ENCODE data around the gene IDH3G. TPM values are rescaled to one million over a fixed set of nuclear protein-coding genes. Genes with fewer than 3 reads are reported as not detected.
A peak's percentile ranks its signal among the peaks of the same experiment; 100 is the strongest.
"Not testable (repeated sequence)": the region's sequence is repeated elsewhere in the genome, so short reads cannot be mapped to it uniquely, and the experiment has no call there.

The IDH3G gene
- total and polyA plus RNA-seq, 7 experiments from 2014 or later = 44.1 to 125 (median 65.8) TPM

DNA sequence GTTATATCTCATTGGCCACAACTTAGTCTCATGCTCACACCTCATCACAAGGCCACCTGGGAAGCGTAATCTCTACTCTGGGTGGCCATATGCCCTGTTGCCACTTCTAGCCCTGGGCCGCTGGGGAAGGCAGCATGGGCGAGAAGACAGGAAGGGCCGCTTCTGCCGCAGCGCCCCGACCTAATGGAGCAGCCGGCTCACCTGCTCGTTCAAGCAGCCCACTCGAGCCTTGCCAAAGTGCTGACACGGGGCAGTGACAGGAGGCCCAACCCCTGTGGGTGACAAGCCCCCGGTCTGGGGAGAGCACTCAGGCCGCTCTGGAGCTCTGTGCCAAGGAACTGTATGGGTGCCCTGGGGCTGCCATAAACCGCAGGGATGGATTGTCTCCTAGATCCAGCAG is 52.1 kb downstream of the IDH3G start:
- H3K27ac ChIP-seq (ENCODE audit: low read depth, low read length); CTCF ChIA-PET; H3K9me3 ChIP-seq (ENCODE audit: control insufficient read depth in 2 of 3, low read length in 3 of 3); H3K36me3 ChIP-seq (ENCODE audit: control insufficient read depth in 2 of 3, insufficient read depth in 3 of 3, low read length in 3 of 3); H3K27me3 Mint-ChIP-seq; DNase-seq; H3K9me3 Mint-ChIP-seq; H3K36me3 Mint-ChIP-seq; intact Hi-C loops (cut with micrococcal nuclease); H3K4me3 ChIP-seq (ENCODE audit: low read length); POLR2A ChIA-PET; H3K4me3 Mint-ChIP-seq; H3K27me3 ChIP-seq (ENCODE audit: control insufficient read depth in 2 of 2, insufficient read depth in 2 of 2, low read length in 2 of 2); ATAC-seq: not testable (repeated sequence)
- Mint-ChIP-seq H3K27ac (peak overlapping the region in 1 of 9 donors; percentile 76), H3K4me1 (peaks cover 0 to 35% (median 17%) of the 10 kb centered on the region in 7 donors)
- H3K4me1 ChIP-seq (ENCODE audit: control insufficient read depth in 2 of 2, insufficient read depth in 2 of 2, low read length in 2 of 2) = peaks cover 5 to 17% of the 10 kb centered on the region in 2 donors

- ATAC-seq = no peak
- Histone ChIP-seq H3K4me3 (ENCODE audit: low read length) (no peak overlapping the region), H3K27me3 (ENCODE audit: control insufficient read depth in 2 of 2, insufficient read depth in 2 of 2, low read length in 2 of 2) (no peaks in the 10 kb centered on the region), H3K9me3 (ENCODE audit: control insufficient read depth in 2 of 3, low read length in 3 of 3) (no peaks in the 10 kb centered on the region), H3K36me3 (ENCODE audit: control insufficient read depth in 2 of 3, insufficient read depth in 3 of 3, low read length in 3 of 3) (peaks cover 0 to 8% (median 0%) of the 10 kb centered on the region in 3 experiments), H3K4me1 (ENCODE audit: control insufficient read depth in 2 of 2, insufficient read depth in 2 of 2, low read length in 2 of 2) (peaks cover 5 to 17% of the 10 kb centered on the region in 2 donors), H3K27ac (ENCODE audit: low read depth, low read length) (no peak overlapping the region)
- intact Hi-C loops (cut with micrococcal nuclease) = no loop called here
- peaks cover 0 to 6% (median 0%) of the 10 kb centered on the region in 5 donors for H3K36me3 Mint-ChIP-seq
- H3K9me3 Mint-ChIP-seq = no peaks in the 10 kb centered on the region
- H3K27ac Mint-ChIP-seq = peak overlapping the region in 8 of 9 donors; percentile 30 to 91 (median 60)
- ChIA-PET POLR2A (no interaction called here), CTCF (no interaction called here)
- H3K4me3 Mint-ChIP-seq = peak overlapping the region in 8 of 10 donors; percentile 49 to 86 (median 74)
- H3K4me1 Mint-ChIP-seq = peaks cover 0 to 35% (median 17%) of the 10 kb centered on the region in 7 donors
- H3K27me3 Mint-ChIP-seq = peaks cover 0 to 5% (median 0%) of the 10 kb centered on the region in 5 donors
- DNase-seq = no peak
Observed at GRCh38 chrX:153741446-153741845, 52.7 kb downstream of the IDH3G start.

- H3K27me3 Mint-ChIP-seq = no peaks in the 10 kb centered on the region
- no peaks in the 10 kb centered on the region for H3K9me3 Mint-ChIP-seq
- ATAC-seq = no peak
- Histone ChIP-seq H3K27ac (ENCODE audit: low read depth, low read length) (peak overlapping the region; percentile 40), H3K4me3 (ENCODE audit: low read length) (no peak overlapping the region), H3K9me3 (ENCODE audit: control insufficient read depth in 2 of 3, low read length in 3 of 3) (no peaks in the 10 kb centered on the region), H3K36me3 (ENCODE audit: control insufficient read depth in 2 of 3, insufficient read depth in 3 of 3, low read length in 3 of 3) (peaks cover 0 to 8% (median 0%) of the 10 kb centered on the region in 3 experiments), H3K27me3 (ENCODE audit: control insufficient read depth in 2 of 2, insufficient read depth in 2 of 2, low read length in 2 of 2) (no peaks in the 10 kb centered on the region), H3K4me1 (ENCODE audit: control insufficient read depth in 2 of 2, insufficient read depth in 2 of 2, low read length in 2 of 2) (peaks cover 5 to 17% of the 10 kb centered on the region in 2 donors)
- peak overlapping the region; percentile 30 to 91 (median 78) for H3K27ac Mint-ChIP-seq
- no peak for DNase-seq
- ChIA-PET POLR2A (no interaction called here), CTCF (no interaction called here)
- peak overlapping the region in 9 of 10 donors; percentile 65 to 86 (median 76) for H3K4me3 Mint-ChIP-seq
- peaks cover 0 to 35% (median 18%) of the 10 kb centered on the region in 7 donors for H3K4me1 Mint-ChIP-seq
- peaks cover 0 to 6% (median 0%) of the 10 kb centered on the region in 5 donors for H3K36me3 Mint-ChIP-seq
- intact Hi-C loops (cut with micrococcal nuclease) = loop anchor here in 1 of 2 donors (1.0 kb wide), 1 partner anchor 16 kb away; the partner anchor contains the start of genes ABCD1 and BCAP31
Observed at GRCh38 chrX:153740631-153741222, 53.4 kb downstream of the IDH3G start.

DNA sequence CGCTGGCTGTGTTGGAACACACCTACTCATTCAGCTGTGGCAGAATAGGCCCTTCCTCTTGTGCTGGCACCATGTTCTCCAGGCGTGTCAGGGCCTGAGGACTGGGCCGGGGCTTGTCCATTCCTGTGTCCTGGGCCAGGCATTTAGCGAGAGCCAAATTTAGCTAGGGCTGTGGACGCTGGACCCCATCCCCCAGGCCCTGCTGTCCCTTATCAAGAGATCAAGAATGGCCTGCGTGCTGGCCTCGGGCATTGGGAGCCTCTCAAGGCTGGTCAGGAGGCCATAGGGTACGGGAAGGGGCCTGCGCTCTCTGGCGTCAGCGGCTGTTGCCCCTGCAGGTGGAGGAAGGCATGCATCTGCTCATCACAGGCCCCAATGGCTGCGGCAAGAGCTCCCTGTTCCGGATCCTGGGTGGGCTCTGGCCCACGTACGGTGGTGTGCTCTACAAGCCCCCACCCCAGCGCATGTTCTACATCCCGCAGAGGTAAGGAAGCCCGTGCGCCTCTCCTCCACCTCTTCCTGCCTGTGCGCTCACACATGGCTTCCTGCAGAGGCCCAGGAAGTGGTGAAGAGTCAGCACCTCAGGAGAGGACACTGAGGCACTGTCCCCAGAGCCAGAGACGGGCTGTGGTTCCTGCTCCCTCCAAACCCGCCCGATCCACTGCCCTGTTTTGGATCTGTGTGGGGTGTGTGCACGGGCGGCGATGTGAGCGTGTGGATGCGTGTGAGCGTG is 54.3 kb downstream of the IDH3G start:
- Mint-ChIP-seq H3K36me3 (peaks cover 0 to 13% (median 1%) of the 10 kb centered on the region in 5 donors), H3K27ac (peak overlapping the region; percentile 56 to 91 (median 78)), H3K9me3 (no peaks in the 10 kb centered on the region), H3K27me3 (no peaks in the 10 kb centered on the region), H3K4me1 (peaks cover 0 to 34% (median 25%) of the 10 kb centered on the region in 7 donors), H3K4me3 (peak overlapping the region; percentile 45 to 86 (median 76))
- H3K36me3 ChIP-seq (ENCODE audit: control insufficient read depth in 2 of 3, insufficient read depth in 3 of 3, low read length in 3 of 3) = peaks cover 0 to 8% (median 0%) of the 10 kb centered on the region in 3 experiments
- H3K4me1 ChIP-seq (ENCODE audit: control insufficient read depth in 2 of 2, insufficient read depth in 2 of 2, low read length in 2 of 2) = peaks cover 5 to 17% of the 10 kb centered on the region in 2 donors
- peak; percentile 64 for ATAC-seq
- H3K9me3 ChIP-seq (ENCODE audit: control insufficient read depth in 2 of 3, low read length in 3 of 3) = no peaks in the 10 kb centered on the region
- ChIA-PET CTCF (interaction anchor here (0.6 kb wide), 1 partner anchor 267 kb away, joined by 3 read pairs; no protein-coding TSS in a partner anchor), POLR2A (interaction anchor here (2.0 kb wide), 1 partner anchor 12 kb away, joined by 5 read pairs; no protein-coding TSS in a partner anchor)
- H3K4me3 ChIP-seq (ENCODE audit: low read length) = no peak overlapping the region
- no peaks in the 10 kb centered on the region for H3K27me3 ChIP-seq (ENCODE audit: control insufficient read depth in 2 of 2, insufficient read depth in 2 of 2, low read length in 2 of 2)
- peak in 5 of 9 donors; percentile 32 to 45 (median 35) for DNase-seq
- intact Hi-C loops (cut with micrococcal nuclease) = loop anchor here in 1 of 2 donors (1.0 kb wide), 1 partner anchor 16 kb away; the partner anchor contains the start of genes ABCD1 and BCAP31
- peak overlapping the region; percentile 40 for H3K27ac ChIP-seq (ENCODE audit: low read depth, low read length)

GRCh38 chrX:153738056-153738605 is 56.0 kb downstream of the IDH3G start:
- Histone ChIP-seq H3K27ac (ENCODE audit: low read depth, low read length) (no peak overlapping the region), H3K4me1 (ENCODE audit: control insufficient read depth in 2 of 2, insufficient read depth in 2 of 2, low read length in 2 of 2) (peaks cover 5 to 17% of the 10 kb centered on the region in 2 donors), H3K27me3 (ENCODE audit: control insufficient read depth in 2 of 2, insufficient read depth in 2 of 2, low read length in 2 of 2) (no peaks in the 10 kb centered on the region), H3K9me3 (ENCODE audit: control insufficient read depth in 2 of 3, low read length in 3 of 3) (no peaks in the 10 kb centered on the region), H3K4me3 (ENCODE audit: low read length) (no peak overlapping the region), H3K36me3 (ENCODE audit: control insufficient read depth in 2 of 3, insufficient read depth in 3 of 3, low read length in 3 of 3) (peaks cover 0 to 8% (median 0%) of the 10 kb centered on the region in 3 experiments)
- Mint-ChIP-seq H3K4me1 (peaks cover 0 to 31% (median 24%) of the 10 kb centered on the region in 7 donors), H3K36me3 (peaks cover 0 to 17% (median 4%) of the 10 kb centered on the region in 5 donors), H3K4me3 (no peak overlapping the region), H3K27ac (no peak overlapping the region), H3K27me3 (no peaks in the 10 kb centered on the region), H3K9me3 (no peaks in the 10 kb centered on the region)
- CTCF ChIA-PET = no interaction called here
- POLR2A ChIA-PET = interaction anchor here (2.0 kb wide), 1 partner anchor 11 kb away, joined by 5 read pairs; no protein-coding TSS in a partner anchor
- intact Hi-C loops (cut with micrococcal nuclease) = no loop called here
- DNase-seq (no peak), ATAC-seq (no peak)

GRCh38 chrX:153736871-153737441 is 57.2 kb downstream of the IDH3G start:
- Histone ChIP-seq H3K9me3 (ENCODE audit: control insufficient read depth in 2 of 3, low read length in 3 of 3) (no peaks in the 10 kb centered on the region), H3K4me1 (ENCODE audit: control insufficient read depth in 2 of 2, insufficient read depth in 2 of 2, low read length in 2 of 2) (peaks cover 5 to 17% of the 10 kb centered on the region in 2 donors), H3K27ac (ENCODE audit: low read depth, low read length) (no peak overlapping the region), H3K4me3 (ENCODE audit: low read length) (no peak overlapping the region), H3K36me3 (ENCODE audit: control insufficient read depth in 2 of 3, insufficient read depth in 3 of 3, low read length in 3 of 3) (peaks cover 0 to 8% (median 0%) of the 10 kb centered on the region in 3 experiments), H3K27me3 (ENCODE audit: control insufficient read depth in 2 of 2, insufficient read depth in 2 of 2, low read length in 2 of 2) (no peaks in the 10 kb centered on the region)
- Mint-ChIP-seq H3K27ac (peak overlapping the region in 1 of 9 donors; percentile 74), H3K36me3 (peaks cover 2 to 22% (median 5%) of the 10 kb centered on the region in 5 donors), H3K9me3 (peaks cover 0 to 4% (median 0%) of the 10 kb centered on the region in 11 donors), H3K4me3 (no peak overlapping the region), H3K4me1 (peaks cover 0 to 31% (median 24%) of the 10 kb centered on the region in 7 donors), H3K27me3 (no peaks in the 10 kb centered on the region)
- POLR2A ChIA-PET = no interaction called here
- DNase-seq (no peak), ATAC-seq (no peak)
- CTCF ChIA-PET = no interaction called here
- intact Hi-C loops (cut with micrococcal nuclease) = no loop called here
